GM10248 (cell line): ENCODE measurements around the gene NFIC.
"Not testable (repeated sequence)": the region's sequence is repeated elsewhere in the genome, so short reads cannot be mapped to it uniquely, and the experiment has no call there.

ENCODE experiments used
- CTCF ChIA-PET: fragments of 300-600 bp; sonication (Branson Sonifier 250); formaldehyde crosslinking; extraction: SDS; loops from one replicate; lab custom pipeline; 2021; ENCODE audit warnings: antibody characterized with exemption; lab: Yijun Ruan, JAX
- POLR2A ChIA-PET: fragments of 350-650 bp; sonication (Branson Sonifier 250); formaldehyde crosslinking; extraction: SDS; loops from one replicate; lab custom pipeline; 2020; ENCODE audit warnings: antibody characterized with exemption; lab: Yijun Ruan, JAX
- DNase-seq: peaks from one replicate; pipeline ENCODE4 v3.0.0; 2012; ENCODE audit errors: extremely low spot score
- CTCF ChIP-seq: IDR thresholded peaks from 2 replicates; pipeline ENCODE4 v1.5.1; 2012; ENCODE audit warnings: mild to moderate bottlenecking, low read depth; ENCODE audit errors: extremely low read depth, missing control alignments, control extremely low read depth

The NFIC gene

GRCh38 chr19:3330047-3330446 is 36.3 kb upstream of the NFIC start:
- no peak for DNase-seq
- TF ChIP-seq CTCF = no peak
- CTCF ChIA-PET = interaction anchor here (0.9 to 6.4 kb wide), 7 partner anchors 11 to 156 kb away, joined by 3 to 70 read pairs (median 4); no protein-coding TSS in a partner anchor
- POLR2A ChIA-PET = no interaction called here

- CTCF ChIA-PET, POLR2A ChIA-PET, DNase-seq: not testable (repeated sequence)
These were observed 34.2 kb upstream of the NFIC start for GRCh38 chr19:3332232-3332631.

GRCh38 chr19:3333020-3333583 is 33.3 kb upstream of the NFIC start:
- TF ChIP-seq CTCF = no peak
- no peak for DNase-seq
- ChIA-PET CTCF (interaction anchor here (1.4 kb wide), 1 partner anchor 152 kb away, joined by 4 read pairs; no protein-coding TSS in a partner anchor), POLR2A (no interaction called here)

GRCh38 chr19:3333662-3334061 is 32.7 kb upstream of the NFIC start:
- POLR2A ChIA-PET = no interaction called here
- no peak for TF ChIP-seq CTCF
- DNase-seq = no peak
- CTCF ChIA-PET = interaction anchor here (1.4 kb wide), 1 partner anchor 152 kb away, joined by 4 read pairs; no protein-coding TSS in a partner anchor

GRCh38 chr19:3334749-3335430 is 31.5 kb upstream of the NFIC start:
- CTCF ChIA-PET = interaction anchor here (1.5 to 2.2 kb wide), 2 partner anchors 9 to 150 kb away, joined by 6 read pairs; no protein-coding TSS in a partner anchor
- POLR2A ChIA-PET, DNase-seq: not testable (repeated sequence)

GRCh38 chr19:3335431-3336350 is 30.7 kb upstream of the NFIC start:
- CTCF ChIA-PET = interaction anchor here (1.1 to 2.2 kb wide), 4 partner anchors 10 to 283 kb away, joined by 3 to 6 read pairs (median 5); no protein-coding TSS in a partner anchor
- DNase-seq = no peak
- POLR2A ChIA-PET = no interaction called here

More at GRCh38 chr19:3335431-3336350, 30.7 kb upstream of the NFIC start:
- TF ChIP-seq CTCF = no peak
